ENCODE measurements around the gene ELOF1.

The ELOF1 gene

GRCh38 chr19:11552666-11553372 is 6.2 kb downstream of the ELOF1 start:
- peaks cover 7% of the 10 kb centered on the region for H3K4me1 ChIP-seq
- no peaks in the 10 kb centered on the region for H3K27me3 ChIP-seq (ENCODE audit: control insufficient read depth, insufficient read depth, low read length)
- no peak overlapping the region for H3K4me3 ChIP-seq (ENCODE audit: low read depth, low read length)
- H3K36me3 ChIP-seq (ENCODE audit: control insufficient read depth, insufficient read depth, low read length), result no peaks in the 10 kb centered on the region
- peaks cover 7% of the 10 kb centered on the region for H3K79me2 ChIP-seq
- no peaks in the 10 kb centered on the region for H3K9me3 ChIP-seq (ENCODE audit: control insufficient read depth, low read length)
- H2AFZ ChIP-seq, result no peak overlapping the region
- no peak overlapping the region for H3K27ac ChIP-seq
- no peak for TF ChIP-seq CTCF (IDR thresholded peaks at IDR 0.05)
- H3K4me2 ChIP-seq (ENCODE audit: low read length), result no peak overlapping the region
- no peak overlapping the region for H3K9ac ChIP-seq

GRCh38 chr19:11551603-11552235 is 7.3 kb downstream of the ELOF1 start:
- no peak for TF ChIP-seq CTCF (IDR thresholded peaks at IDR 0.05)
- no peak overlapping the region for H3K4me2 ChIP-seq (ENCODE audit: low read length)
- no peak overlapping the region for H3K9ac ChIP-seq
- no peaks in the 10 kb centered on the region for H3K36me3 ChIP-seq (ENCODE audit: control insufficient read depth, insufficient read depth, low read length)
- H3K4me3 ChIP-seq (ENCODE audit: low read depth, low read length), result no peak overlapping the region
- no peak overlapping the region for H2AFZ ChIP-seq
- H3K27ac ChIP-seq, result no peak overlapping the region
- H3K4me1 ChIP-seq, result peaks cover 2% of the 10 kb centered on the region
- no peaks in the 10 kb centered on the region for H3K9me3 ChIP-seq (ENCODE audit: control insufficient read depth, low read length)
- H3K27me3 ChIP-seq (ENCODE audit: control insufficient read depth, insufficient read depth, low read length), result no peaks in the 10 kb centered on the region
- H3K79me2 ChIP-seq, result peaks cover under 1% of the 10 kb centered on the region

- no peaks in the 10 kb centered on the region for H3K79me2 ChIP-seq
- no peak overlapping the region for H3K9ac ChIP-seq
- H3K4me3 ChIP-seq (ENCODE audit: low read depth, low read length), result no peak overlapping the region
- no peak overlapping the region for H3K27ac ChIP-seq
- H2AFZ ChIP-seq, result no peak overlapping the region
- no peaks in the 10 kb centered on the region for H3K4me1 ChIP-seq
- no peaks in the 10 kb centered on the region for H3K36me3 ChIP-seq (ENCODE audit: control insufficient read depth, insufficient read depth, low read length)
- H3K27me3 ChIP-seq (ENCODE audit: control insufficient read depth, insufficient read depth, low read length), result no peaks in the 10 kb centered on the region
- no peak for TF ChIP-seq CTCF (IDR thresholded peaks at IDR 0.05)
- H3K9me3 ChIP-seq (ENCODE audit: control insufficient read depth, low read length), result no peaks in the 10 kb centered on the region
- no peak overlapping the region for H3K4me2 ChIP-seq (ENCODE audit: low read length)
Observed at GRCh38 chr19:11550265-11550664, 8.8 kb downstream of the ELOF1 start.

GRCh38 chr19:11549386-11549953 is 9.6 kb downstream of the ELOF1 start:
- Histone ChIP-seq H3K27me3 (ENCODE audit: control insufficient read depth, insufficient read depth, low read length) (no peaks in the 10 kb centered on the region), H3K79me2 (no peaks in the 10 kb centered on the region), H3K4me3 (ENCODE audit: low read depth, low read length) (no peak overlapping the region), H3K4me2 (ENCODE audit: low read length) (no peak overlapping the region), H3K36me3 (ENCODE audit: control insufficient read depth, insufficient read depth, low read length) (no peaks in the 10 kb centered on the region), H2AFZ (no peak overlapping the region), H3K9me3 (ENCODE audit: control insufficient read depth, low read length) (no peaks in the 10 kb centered on the region), H3K9ac (no peak overlapping the region), H3K4me1 (no peaks in the 10 kb centered on the region), H3K27ac (no peak overlapping the region)
- TF ChIP-seq CTCF (IDR thresholded peaks at IDR 0.05), result no peak
